Measurements from ENCODE around the gene LTBP4. TPM values are rescaled to one million over a fixed set of nuclear protein-coding genes. Genes with fewer than 3 reads are reported as not detected.

Gene LTBP4
- total RNA-seq, 2 donors from 2014 or later: 160 to 500 TPM

DNA sequence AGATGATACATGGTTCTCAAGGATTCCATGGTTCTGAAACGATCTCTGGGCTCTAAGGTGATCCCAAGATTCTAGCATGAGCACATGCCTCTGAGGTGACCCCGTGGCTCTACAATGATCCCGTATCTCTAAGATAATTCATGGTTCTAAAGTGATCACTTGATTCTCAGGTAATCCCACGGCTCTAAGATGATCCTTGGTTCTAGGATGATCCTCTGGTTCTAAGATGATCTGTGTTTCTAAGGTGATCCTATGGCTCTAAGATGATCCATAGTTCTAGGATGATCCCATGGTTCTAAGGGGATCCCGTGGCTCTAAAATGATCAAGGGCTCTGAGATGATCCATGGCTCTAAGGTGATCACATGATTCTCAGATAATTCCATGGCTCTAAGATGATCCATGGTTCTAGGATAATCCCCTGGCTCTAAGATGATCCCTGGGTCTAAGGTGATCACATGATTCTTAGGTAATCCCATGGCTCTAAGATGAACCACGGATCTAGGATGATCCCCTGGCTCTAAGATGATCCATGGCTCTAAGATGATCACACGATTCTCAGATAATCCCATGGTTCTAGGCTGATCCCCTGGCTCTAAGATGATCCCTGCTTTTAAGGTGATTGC, 67.9 kb downstream of the LTBP4 start:
- intact Hi-C loops (cut with DNase I): loop anchor here (10.0 kb wide), 2 partner anchors 236 to 466 kb away; no protein-coding TSS in a partner anchor
- WGBS: 95% methylated on average over 7 of the region's 7 CpGs
- Histone ChIP-seq H3K27ac (no peak overlapping the region), H3K9me3 (no peaks in the 10 kb centered on the region), H3K4me3 (no peak overlapping the region), H3K27me3 (replicated peaks; ENCODE audit: insufficient read depth) (no peaks in the 10 kb centered on the region), H3K4me1 (replicated peaks) (no peaks in the 10 kb centered on the region), H3K36me3 (peaks cover 3 to 18% of the 10 kb centered on the region in 2 donors)
- DNase-seq (ENCODE audit: low spot score): no peak
- TF ChIP-seq, protein P1, sequence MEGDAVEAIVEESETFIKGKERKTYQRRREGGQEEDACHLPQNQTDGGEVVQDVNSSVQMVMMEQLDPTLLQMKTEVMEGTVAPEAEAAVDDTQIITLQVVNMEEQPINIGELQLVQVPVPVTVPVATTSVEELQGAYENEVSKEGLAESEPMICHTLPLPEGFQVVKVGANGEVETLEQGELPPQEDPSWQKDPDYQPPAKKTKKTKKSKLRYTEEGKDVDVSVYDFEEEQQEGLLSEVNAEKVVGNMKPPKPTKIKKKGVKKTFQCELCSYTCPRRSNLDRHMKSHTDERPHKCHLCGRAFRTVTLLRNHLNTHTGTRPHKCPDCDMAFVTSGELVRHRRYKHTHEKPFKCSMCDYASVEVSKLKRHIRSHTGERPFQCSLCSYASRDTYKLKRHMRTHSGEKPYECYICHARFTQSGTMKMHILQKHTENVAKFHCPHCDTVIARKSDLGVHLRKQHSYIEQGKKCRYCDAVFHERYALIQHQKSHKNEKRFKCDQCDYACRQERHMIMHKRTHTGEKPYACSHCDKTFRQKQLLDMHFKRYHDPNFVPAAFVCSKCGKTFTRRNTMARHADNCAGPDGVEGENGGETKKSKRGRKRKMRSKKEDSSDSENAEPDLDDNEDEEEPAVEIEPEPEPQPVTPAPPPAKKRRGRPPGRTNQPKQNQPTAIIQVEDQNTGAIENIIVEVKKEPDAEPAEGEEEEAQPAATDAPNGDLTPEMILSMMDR (IDR thresholded peaks at IDR 0.05): no peak
- no peak for TF ChIP-seq POLR2AphosphoS5 (IDR thresholded peaks at IDR 0.05)
- TF ChIP-seq POLR2A (IDR thresholded peaks at IDR 0.05): no peak

DNA sequence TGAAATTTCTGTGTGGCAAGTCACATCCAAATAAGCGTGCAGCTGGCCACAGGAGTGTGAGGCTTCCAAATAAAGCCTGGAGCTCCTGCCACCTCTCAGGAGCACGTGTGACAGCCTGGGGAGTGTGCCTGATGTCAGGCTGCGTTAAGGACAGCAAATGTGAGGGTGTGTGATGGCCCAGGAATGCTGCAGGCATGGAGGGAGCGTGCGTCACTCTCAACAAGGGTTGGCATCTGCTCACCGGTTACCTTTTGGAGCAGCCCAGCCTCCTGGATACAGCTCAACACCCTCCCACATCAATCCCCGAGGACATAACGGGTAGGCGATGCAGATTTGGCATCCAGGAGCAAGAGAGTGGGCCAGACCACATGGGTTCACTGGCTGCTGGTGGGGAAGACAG, 70.2 kb downstream of the LTBP4 start:
- no peak overlapping the region for H3K27ac ChIP-seq

DNA sequence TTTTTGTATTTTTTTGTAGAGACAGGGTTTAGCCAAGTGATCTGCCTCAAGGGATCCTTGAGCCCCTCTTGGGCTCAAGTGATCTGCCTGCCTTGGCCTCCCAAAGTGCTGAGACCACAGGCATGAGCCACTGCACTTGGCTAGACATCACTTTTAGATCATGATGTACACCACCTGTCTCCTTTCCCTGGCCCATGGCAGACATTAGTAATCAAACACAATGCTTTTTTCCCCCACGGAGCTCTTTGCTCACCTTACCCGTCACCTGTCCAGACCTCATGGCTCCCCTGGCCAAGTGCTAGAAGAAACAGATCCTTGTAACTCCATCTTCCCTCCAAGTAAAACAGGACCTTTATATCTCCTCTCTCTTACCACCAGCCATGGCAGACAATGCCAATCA, 70.9 kb downstream of the LTBP4 start:
- H3K9me3 ChIP-seq: no peaks in the 10 kb centered on the region
- no peak overlapping the region for H3K27ac ChIP-seq
- no peak for DNase-seq (ENCODE audit: low spot score)
- no peaks in the 10 kb centered on the region for H3K27me3 ChIP-seq (replicated peaks; ENCODE audit: insufficient read depth)
- H3K4me1 ChIP-seq (replicated peaks): no peaks in the 10 kb centered on the region
- TF ChIP-seq, protein P1 (IDR thresholded peaks at IDR 0.05): no peak
- no peak for TF ChIP-seq POLR2AphosphoS5 (IDR thresholded peaks at IDR 0.05)
- no peak for TF ChIP-seq POLR2A (IDR thresholded peaks at IDR 0.05)
- H3K36me3 ChIP-seq: peaks cover 9 to 18% of the 10 kb centered on the region in 2 donors
- H3K4me3 ChIP-seq: no peak overlapping the region
- intact Hi-C loops (cut with DNase I): no loop called here
- WGBS: 75% methylated on average over 2 of the region's 2 CpGs

More for the DNA sequence above, 70.2 kb downstream of the LTBP4 start:
- TF ChIP-seq POLR2AphosphoS5 (IDR thresholded peaks at IDR 0.05) (no peak), POLR2A (IDR thresholded peaks at IDR 0.05) (no peak)
- TF ChIP-seq, protein P1 (IDR thresholded peaks at IDR 0.05): no peak
- H3K36me3 ChIP-seq: peaks cover 9 to 18% of the 10 kb centered on the region in 2 donors
- 66% methylated on average over 9 of the region's 9 CpGs for WGBS
- no peak overlapping the region for H3K4me3 ChIP-seq
- H3K4me1 ChIP-seq (replicated peaks): no peaks in the 10 kb centered on the region
- intact Hi-C loops (cut with DNase I): no loop called here
- DNase-seq (ENCODE audit: low spot score): no peak
- no peaks in the 10 kb centered on the region for H3K9me3 ChIP-seq
- no peaks in the 10 kb centered on the region for H3K27me3 ChIP-seq (replicated peaks; ENCODE audit: insufficient read depth)

DNA sequence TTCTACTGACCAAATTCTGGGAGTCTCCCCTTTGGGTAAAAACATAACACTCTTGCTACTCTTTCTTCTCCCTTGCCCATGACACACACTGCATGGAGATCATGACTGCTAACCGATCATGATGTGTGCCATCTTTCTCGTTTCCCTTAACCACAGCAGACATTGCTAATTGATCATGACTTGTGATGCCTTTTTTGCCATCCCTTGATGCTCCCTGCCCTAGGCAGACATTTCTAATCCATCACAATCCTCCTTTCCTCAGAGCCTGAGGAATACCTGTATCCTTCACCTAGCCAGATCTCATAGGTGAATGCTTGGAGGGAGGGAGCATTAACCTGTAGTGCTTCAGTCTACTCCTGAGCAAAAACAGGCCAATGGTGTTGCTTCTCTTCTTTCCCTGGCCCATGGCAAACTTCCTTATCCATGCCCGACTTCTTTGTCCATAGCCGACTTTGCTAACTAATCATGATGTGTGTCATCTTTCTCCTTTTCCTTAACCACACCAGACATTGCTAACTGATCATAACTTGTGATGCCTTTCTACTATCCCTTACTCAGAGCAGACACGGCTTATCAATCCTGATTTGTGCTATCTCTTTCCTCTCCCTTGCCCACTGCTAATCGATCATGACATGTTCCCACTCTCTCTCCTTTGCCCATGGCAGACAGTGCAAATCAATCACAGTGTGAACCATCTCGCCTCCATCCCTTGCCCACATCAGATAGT, 71.6 kb downstream of the LTBP4 start:
- H3K9me3 ChIP-seq: no peaks in the 10 kb centered on the region
- no peaks in the 10 kb centered on the region for H3K27me3 ChIP-seq (replicated peaks; ENCODE audit: insufficient read depth)
- TF ChIP-seq POLR2A (IDR thresholded peaks at IDR 0.05) (no peak), POLR2AphosphoS5 (IDR thresholded peaks at IDR 0.05) (no peak)
- TF ChIP-seq, protein P1 (IDR thresholded peaks at IDR 0.05): no peak
- no peak overlapping the region for H3K27ac ChIP-seq
- WGBS: 94% methylated on average over 7 of the region's 7 CpGs
- DNase-seq (ENCODE audit: low spot score): no peak
- intact Hi-C loops (cut with DNase I): no loop called here
- H3K36me3 ChIP-seq: peaks cover 9 to 18% of the 10 kb centered on the region in 2 donors
- no peaks in the 10 kb centered on the region for H3K4me1 ChIP-seq (replicated peaks)
- no peak overlapping the region for H3K4me3 ChIP-seq
